GM18517 (cell line): ENCODE data around the gene EIF5A2.
"Not testable (repeated sequence)": the region's sequence is repeated elsewhere in the genome, so short reads cannot be mapped to it uniquely, and the experiment has no call there.

Experiments
- ATAC-seq: cut with Tn5 transposase; IDR thresholded peaks from one replicate; pipeline ENCODE4 v1.9.1; 2021; ENCODE audit warnings: mild to moderate bottlenecking, moderate library complexity; ENCODE audit not compliant: unreplicated experiment

Gene EIF5A2

DNA sequence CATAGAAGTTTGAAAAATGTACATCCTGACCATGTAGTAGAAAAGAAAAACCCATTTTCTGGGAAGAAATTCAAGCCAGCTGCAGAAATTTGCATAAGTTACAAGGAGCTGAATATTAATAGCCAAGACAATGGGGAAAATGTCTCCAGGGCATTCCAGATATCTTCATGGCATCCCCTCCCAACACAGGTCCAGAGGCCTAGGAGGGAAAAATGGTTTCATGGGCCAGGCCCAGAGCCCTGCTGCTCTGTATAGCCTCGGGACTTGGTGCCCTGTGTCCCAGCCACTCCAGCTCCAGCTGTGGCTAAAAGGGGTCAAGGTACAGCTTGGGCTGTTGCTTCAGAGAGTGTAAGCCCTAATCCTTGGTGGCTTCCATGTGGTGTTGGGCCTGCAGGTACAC lies 11.2 kb downstream of the EIF5A2 start:
- not testable (repeated sequence) for ATAC-seq

DNA sequence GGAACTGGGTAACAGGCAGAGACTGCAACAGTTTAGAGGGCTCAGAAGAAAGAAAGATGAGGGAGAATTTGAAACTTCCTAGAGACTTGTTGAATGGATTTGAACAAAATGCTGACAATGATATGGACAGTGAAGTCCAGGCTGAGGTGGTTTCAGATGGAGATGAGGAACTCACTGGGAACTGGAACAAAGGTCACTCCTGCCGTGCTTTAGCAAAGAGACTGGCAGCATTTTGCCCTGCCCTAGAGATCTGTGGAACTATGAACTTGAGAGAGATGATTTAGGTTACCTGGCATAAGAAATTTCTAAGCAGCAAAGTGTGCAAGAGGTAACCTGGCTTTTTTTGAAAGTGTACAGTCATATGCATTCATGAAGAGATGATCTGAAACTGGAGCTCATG lies 11.7 kb downstream of the EIF5A2 start:
- ATAC-seq, result no peak

DNA sequence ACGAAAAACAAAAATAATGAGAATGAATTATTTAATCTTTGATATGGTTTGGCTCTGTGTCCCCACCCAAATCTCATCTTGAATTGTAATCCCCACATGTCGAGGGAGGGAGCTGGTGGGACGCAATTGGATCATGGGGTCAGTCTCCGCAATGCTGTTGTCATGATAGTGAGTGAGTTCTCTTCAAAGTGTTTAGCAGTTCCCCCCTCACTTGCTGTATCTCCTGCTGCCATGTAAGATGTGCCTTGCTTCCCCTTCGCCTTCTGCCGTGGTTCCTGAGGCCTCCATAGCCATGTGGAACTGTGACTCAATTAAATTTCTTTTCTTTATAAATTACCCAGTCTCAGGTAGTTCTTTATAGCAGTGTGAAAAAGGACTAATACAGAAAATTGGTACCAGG lies 12.1 kb downstream of the EIF5A2 start:
- ATAC-seq, result not testable (repeated sequence)

DNA sequence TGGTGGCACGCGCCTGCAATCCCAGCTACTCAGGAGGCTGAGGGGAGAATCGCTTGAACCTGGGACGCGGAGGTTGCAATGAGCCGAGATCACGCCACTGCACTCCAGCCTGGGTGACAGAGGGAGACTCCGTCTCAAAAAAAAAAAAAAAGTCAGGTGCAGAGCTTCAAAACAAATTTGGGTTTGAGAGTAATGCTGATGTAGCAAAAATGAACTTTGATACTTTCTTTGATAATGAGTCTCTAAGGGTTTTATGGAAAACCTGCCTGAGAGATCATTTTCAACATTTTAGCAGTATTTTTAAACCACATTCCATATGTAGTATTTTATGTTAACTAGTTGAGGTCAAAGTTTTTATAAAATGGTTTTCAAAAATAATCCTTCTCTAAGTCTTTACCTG lies 14.5 kb downstream of the EIF5A2 start:
- no peak for ATAC-seq

DNA sequence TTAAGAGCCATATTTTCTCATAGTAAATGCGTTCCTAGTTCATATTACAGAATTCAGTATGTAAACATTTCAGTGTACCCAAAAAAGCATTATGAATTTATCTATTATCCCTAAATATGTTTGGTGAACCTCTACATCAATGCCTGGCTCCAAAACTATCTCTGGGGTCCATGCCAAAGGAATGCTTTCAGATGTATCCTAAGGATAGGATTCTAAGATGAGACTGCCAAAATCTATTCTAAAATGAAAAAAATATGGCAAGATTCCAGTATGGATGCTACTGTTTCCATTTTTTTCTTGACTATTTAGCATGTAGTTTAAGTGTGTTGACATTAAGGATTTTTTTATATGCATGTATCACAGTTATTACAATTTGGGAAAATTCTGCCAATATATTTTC lies 18.8 kb downstream of the EIF5A2 start:
- no peak for ATAC-seq

GRCh38 chr3:170889132-170889531 lies 19.3 kb downstream of the EIF5A2 start:
- ATAC-seq, result no peak

DNA sequence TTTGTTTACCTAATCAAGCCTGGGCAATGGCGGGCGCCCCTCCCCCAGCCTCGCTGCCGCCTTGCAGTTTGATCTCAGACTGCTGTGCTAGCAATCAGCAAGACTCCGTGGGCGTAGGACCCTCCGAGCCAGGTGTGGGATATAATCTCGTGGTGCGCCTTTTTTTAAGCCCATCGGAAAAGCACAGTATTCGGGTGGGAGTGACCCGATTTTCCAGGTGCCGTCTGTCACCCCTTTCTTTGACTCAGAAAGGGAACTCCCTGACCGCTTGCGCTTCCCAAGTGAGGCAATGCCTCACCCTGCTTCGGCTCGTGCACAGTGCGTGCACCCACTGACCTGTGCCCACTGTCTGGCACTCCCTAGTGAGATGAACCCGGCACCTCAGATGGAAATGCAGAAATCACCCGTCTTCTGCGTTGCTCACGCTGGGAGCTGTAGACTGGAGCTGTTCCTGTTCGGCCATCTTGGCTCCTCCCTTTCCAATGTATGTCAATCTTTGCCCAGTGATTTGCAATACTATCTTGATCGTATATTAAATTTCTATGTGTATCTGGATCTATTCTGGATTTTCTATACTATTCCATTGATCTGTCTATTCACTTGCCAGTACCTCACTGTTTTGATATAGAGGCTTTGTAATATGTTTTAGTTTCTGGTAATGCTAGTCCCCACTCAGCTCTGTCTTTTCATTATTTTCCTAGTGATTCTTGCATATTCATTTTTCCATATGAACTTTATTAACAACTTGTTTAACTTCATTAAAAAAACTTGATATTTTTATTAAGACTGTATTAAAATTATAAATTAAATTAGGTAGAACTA lies 24.1 kb downstream of the EIF5A2 start:
- ATAC-seq, result not testable (repeated sequence)

DNA sequence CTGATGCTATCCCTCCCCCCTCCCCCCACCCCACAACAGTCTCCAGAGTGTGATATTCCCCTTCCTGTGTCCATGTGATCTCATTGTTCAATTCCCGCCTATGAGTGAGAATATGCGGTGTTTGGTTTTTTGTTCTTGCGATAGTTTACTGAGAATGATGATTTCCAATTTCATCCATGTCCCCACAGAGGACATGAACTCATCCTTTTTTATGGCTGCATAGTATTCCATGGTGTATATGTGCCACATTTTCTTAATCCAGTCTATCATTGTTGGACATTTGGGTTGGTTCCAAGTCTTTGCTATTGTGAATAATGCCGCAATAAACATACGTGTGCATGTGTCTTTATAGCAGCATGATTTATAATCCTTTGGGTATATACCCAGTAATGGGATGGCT lies 29.7 kb downstream of the EIF5A2 start:
- not testable (repeated sequence) for ATAC-seq

DNA sequence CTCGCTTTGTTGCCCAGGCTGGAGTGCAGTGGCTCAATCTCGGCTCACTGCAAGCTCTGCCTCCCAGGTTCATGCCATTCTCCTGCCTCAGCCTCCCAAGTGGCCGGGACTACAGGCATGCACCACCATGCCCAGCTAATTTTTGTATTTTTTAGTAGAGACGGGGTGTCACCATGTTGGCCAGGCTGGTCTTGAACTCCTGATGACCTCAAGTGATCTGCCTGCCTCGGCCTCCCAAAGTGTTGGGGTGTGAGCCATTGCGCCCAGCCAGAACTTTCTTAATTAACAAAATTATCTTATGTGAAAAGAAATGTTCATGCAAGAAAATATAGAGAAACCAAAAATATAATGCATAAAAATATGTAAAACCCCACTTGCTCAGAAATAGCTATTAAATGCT lies 31.1 kb downstream of the EIF5A2 start:
- not testable (repeated sequence) for ATAC-seq

DNA sequence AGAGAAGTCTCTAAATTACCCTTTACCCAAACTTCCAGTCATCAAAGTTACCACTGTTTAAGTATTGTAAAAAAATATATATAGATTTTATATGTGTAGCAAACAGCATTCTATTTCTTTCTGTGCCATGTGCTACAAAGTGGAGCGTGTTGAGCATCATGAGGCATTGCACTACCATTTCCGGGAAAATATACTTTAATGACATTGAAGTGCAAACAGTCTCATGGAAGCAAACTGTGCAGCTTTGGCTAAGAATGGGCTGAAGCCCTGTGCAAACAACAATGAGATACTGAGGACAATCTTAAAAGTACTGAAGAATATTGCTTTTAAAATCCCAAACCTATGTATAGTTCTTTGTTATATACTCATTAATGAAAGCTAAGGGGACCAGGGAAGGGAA lies 31.9 kb downstream of the EIF5A2 start:
- ATAC-seq, result no peak

DNA sequence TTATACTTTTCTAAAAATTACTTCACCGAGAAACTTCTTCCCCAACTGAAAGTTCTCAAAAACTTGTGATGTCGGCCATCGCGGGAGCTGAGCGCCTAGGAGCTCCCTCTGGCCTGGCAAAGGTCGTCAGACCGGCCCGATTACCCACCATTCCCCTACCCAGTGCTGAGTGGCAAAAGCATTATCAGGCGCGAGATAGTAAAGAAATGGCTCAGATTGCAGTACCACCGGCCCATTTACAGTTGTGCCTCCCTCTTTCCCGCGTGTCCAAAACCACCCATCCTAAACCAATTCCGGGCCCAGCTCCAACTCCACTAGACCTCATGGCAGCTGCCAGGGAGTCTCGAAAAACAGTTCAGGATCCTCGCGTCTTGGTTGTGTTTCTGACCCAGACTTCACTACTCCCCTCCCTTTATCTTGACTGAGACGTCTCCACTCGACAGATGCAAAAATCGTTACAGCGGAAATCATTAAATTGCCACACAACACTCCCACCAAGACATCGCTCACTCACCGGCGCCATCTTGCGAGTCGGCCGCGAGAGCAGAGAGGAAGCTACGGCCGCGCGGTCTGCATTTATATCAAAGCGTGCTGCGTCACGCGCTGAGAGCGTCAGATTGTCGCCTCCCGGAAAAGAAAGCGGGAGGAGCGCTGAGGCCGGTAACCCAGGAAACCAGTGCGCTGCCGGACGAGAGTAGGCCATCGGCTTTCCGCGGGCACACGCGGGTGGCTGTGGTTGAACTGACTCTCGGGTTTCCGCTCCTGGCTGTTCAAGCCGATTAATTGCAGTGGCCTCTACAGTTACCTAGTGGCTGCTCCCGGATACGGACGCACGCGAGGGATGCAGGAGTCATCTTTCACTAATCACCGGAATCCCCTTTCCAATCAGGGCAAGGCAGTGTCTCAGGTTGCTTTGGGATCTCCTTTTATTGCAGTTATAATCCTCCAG lies 38.5 kb downstream of the EIF5A2 start, which contains the start of gene RPL22L1:
TSS of gene RPL22L1 (minus strand) at position 551 of the 949 bp plus-strand sequence. CDS start at position 523, 28 bp downstream.
- peak; percentile 95 for ATAC-seq

GRCh38 chr3:170869239-170869590 lies 39.2 kb downstream of the EIF5A2 start:
- ATAC-seq, result no peak

DNA sequence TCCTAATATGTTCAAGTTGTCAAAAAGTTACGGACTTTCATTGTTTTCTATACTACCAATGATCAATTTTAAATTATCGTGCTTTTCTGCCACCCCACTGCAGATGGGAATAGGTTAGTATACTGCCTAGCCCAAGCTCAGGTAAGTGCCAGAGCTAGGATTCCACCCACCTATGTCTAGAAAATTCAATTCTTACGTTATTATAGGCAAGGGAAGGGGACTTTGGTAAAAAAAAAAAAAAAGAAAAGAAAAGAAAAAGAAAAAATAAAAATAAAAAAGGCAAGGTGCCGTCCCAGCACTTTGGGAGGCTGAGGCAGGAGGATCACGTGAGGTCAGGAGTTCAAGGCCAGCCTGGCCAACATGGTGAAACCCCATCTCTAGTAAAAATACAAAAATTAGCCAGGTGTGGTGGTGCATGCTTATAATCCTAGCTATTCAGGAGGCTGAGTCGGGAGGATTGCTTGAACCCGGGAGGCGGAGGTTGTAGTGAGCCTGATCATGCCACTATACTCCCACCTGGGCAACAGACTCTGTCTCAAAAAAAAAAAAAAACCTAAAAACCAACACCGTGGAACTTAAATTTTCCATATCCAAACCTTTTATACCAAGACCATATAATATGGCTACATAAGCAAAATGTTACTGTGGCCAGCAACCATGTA lies 39.7 kb downstream of the EIF5A2 start:
- no peak for ATAC-seq

- ATAC-seq, result no peak
Measured at GRCh38 chr3:170867143-170867937, 41.1 kb downstream of the EIF5A2 start.

DNA sequence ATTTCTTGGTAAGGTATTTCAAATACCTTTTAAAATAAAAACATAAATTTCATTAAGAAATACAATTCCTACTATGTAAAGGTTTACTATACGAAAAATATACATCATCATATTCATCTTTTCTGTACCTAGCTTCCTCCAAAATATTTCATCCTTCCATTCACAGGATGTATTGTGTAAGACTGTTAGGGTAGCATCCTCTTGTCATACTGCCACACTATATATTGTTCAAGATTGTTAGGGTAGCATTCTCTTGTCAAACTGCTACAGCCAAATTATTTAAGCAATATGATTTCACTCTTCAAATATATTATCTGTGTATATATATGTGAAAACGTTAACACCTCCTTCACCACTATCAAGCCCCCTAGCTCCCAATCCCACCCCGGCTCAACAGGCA lies 41.9 kb downstream of the EIF5A2 start:
- ATAC-seq, result no peak

- ATAC-seq, result no peak
Measured at GRCh38 chr3:170865209-170866094, 43.0 kb downstream of the EIF5A2 start.

- no peak for ATAC-seq
Measured at GRCh38 chr3:170864525-170865208, 43.8 kb downstream of the EIF5A2 start.

DNA sequence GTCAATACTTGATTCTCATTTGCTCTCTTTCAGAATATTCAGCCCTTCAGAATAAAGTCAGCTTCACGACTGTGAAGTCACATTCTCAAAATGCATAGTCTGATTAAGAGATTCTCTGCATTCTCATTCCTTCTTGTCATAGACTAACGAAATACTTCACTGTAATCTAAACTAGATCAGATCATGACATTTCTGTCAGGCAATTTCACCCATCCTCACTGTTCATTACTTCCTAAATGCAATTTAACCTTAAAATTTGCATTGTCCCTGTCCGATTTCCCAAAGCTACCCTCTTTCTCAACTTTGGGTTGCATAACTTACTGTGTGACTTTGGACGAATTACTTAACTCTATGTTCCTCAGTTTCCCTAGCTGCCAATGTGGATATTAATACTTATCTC lies 44.6 kb downstream of the EIF5A2 start:
- ATAC-seq, result no peak
